Esophagus mucosa (tissue), 1 donor: Measurements from ENCODE around the gene NEK8. TPM values are rescaled to one million over a fixed set of nuclear protein-coding genes. Genes with fewer than 3 reads are reported as not detected.
"Not testable (repeated sequence)": the region's sequence is repeated elsewhere in the genome, so short reads cannot be mapped to it uniquely, and the experiment has no call there.

Source experiments
- ATAC-seq: fragments of 200-7000 bp; cut with Tn5 transposase; one replicate; pipeline ENCODE4 v1.9.1; 2020
- total RNA-seq: library from RNA; stranded (reverse); gene quantifications from one replicate; pipeline ENCODE4 v1.2.4, GENCODE V29; 2023
- donor health status: DM: yes; HTN: yes; CAD: no.

The NEK8 gene
- total RNA-seq, 1 donor from 2014 or later, result 3.9 TPM

DNA sequence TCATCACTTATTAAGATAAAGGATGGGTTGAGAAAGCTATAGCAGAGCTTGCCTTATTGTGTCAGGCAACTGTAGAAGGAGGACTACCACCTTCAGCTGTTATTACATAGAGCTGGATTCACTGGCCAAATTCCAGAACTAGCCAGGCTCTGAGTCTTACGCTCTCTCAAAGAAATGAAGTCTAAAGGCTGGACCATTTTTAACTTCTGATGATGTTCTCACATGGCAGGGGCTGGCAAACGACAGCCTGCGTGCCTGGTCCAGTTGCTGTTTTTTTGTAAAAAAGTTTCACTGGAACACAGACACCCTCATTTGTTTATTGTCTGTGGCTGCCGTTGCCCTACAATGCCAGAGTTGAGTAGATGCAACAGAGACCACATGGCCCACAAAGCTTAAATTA, 36.5 kb downstream of the NEK8 start:
- ATAC-seq, result no peak

- ATAC-seq, result no peak
These were observed 45.1 kb downstream of the NEK8 start for GRCh38 chr17:28773736-28774135.

- ATAC-seq, result no peak
These were observed 45.6 kb downstream of the NEK8 start for GRCh38 chr17:28774206-28774605.

- peak; percentile 68 for ATAC-seq
These were observed 48.6 kb downstream of the NEK8 start for GRCh38 chr17:28777178-28777577.

DNA sequence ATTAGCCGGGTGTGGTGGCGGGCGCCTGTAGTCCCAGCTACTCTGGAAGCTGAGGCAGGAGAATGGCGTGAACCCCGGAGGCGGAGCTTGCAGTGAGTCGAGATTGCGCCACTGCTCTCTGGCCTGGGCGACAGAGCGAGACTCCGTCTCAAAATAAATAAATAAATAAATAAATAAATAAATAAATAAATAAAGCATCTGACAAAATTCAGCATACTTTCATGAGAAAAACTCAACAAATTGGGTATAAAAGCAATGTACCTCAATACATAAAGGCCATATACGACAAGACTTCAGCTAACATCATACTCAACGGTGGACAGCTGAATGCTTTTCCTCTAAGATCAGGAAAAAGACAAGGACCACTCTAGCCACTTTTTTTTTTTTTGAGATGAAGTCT, 51.0 kb downstream of the NEK8 start:
- ATAC-seq, result not testable (repeated sequence)

DNA sequence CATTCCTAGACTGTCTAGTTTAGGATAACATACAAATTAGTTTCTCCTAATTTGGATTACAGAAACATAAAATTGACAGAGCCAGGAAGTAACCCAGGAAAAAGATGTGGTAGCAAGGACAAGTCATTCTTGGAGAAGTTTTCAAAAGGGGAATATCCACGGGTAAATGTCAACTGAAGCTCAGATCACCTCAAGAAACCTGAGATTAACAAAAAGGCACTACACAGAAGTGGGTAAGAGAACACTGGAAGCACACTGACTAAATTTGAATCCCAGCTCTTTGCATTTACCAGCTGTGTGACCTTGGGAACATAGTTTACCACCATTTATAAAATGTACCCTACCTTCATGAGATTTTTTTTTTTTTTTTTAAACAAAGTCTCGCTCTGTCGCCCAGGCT, 54.6 kb downstream of the NEK8 start:
- no peak for ATAC-seq

- no peak for ATAC-seq
These were observed 59.5 kb downstream of the NEK8 start for GRCh38 chr17:28788100-28788499.

Other genes starting within 250 kb of the NEK8 start
- gene FOXN1, start 222.4 kb upstream of the NEK8 start, total RNA-seq, result 14.8 TPM
- gene UNC119, start 176.2 kb upstream of the NEK8 start, total RNA-seq, result 19.2 TPM
- gene PIGS, start 157.3 kb upstream of the NEK8 start, total RNA-seq, result 37.3 TPM
- gene ALDOC, start 151.9 kb upstream of the NEK8 start, total RNA-seq, result 24.9 TPM
- 24.3 TPM for gene SPAG5, start 129.8 kb upstream of the NEK8 start, total RNA-seq
- gene RSKR, start 114.6 kb upstream of the NEK8 start, total RNA-seq, result 4.2 TPM
- gene BLTP2, start 83.6 kb upstream of the NEK8 start, total RNA-seq, result 67.9 TPM
- 29.0 TPM for gene SDF2, start 66.9 kb upstream of the NEK8 start, total RNA-seq
- gene SUPT6H, start 66.6 kb upstream of the NEK8 start, total RNA-seq, result 31.8 TPM
- 0.64 TPM for gene PROCA1, start 16.9 kb upstream of the NEK8 start, total RNA-seq
- 34.2 TPM for gene RAB34, start 10.9 kb upstream of the NEK8 start, total RNA-seq
- gene RPL23A, start 8.8 kb upstream of the NEK8 start, total RNA-seq, result 1,336 TPM
- 14.7 TPM for gene TLCD1, start 2.6 kb upstream of the NEK8 start, total RNA-seq
- gene TRAF4, start 15.2 kb downstream of the NEK8 start, total RNA-seq, result 41.6 TPM
- 12.2 TPM for gene FAM222B, start 114.0 kb downstream of the NEK8 start, total RNA-seq
- gene ERAL1, start 126.2 kb downstream of the NEK8 start, total RNA-seq, result 31.7 TPM
- 111 TPM for gene FLOT2, start 168.9 kb downstream of the NEK8 start, total RNA-seq
- gene DHRS13, start 174.3 kb downstream of the NEK8 start, total RNA-seq, result 10.0 TPM
- gene PHF12, start 222.7 kb downstream of the NEK8 start, total RNA-seq, result 14.2 TPM